NCI-H748 (cell line): ENCODE measurements around the gene MACF1.
"Not testable (repeated sequence)": the region's sequence is repeated elsewhere in the genome, so short reads cannot be mapped to it uniquely, and the experiment has no call there.

Experiments used
- DNase-seq: peaks from one replicate; lab custom pipeline; 2025; ENCODE audit not compliant: unreplicated experiment; lab: John Stamatoyannopoulos, UW

Gene MACF1, protein sequence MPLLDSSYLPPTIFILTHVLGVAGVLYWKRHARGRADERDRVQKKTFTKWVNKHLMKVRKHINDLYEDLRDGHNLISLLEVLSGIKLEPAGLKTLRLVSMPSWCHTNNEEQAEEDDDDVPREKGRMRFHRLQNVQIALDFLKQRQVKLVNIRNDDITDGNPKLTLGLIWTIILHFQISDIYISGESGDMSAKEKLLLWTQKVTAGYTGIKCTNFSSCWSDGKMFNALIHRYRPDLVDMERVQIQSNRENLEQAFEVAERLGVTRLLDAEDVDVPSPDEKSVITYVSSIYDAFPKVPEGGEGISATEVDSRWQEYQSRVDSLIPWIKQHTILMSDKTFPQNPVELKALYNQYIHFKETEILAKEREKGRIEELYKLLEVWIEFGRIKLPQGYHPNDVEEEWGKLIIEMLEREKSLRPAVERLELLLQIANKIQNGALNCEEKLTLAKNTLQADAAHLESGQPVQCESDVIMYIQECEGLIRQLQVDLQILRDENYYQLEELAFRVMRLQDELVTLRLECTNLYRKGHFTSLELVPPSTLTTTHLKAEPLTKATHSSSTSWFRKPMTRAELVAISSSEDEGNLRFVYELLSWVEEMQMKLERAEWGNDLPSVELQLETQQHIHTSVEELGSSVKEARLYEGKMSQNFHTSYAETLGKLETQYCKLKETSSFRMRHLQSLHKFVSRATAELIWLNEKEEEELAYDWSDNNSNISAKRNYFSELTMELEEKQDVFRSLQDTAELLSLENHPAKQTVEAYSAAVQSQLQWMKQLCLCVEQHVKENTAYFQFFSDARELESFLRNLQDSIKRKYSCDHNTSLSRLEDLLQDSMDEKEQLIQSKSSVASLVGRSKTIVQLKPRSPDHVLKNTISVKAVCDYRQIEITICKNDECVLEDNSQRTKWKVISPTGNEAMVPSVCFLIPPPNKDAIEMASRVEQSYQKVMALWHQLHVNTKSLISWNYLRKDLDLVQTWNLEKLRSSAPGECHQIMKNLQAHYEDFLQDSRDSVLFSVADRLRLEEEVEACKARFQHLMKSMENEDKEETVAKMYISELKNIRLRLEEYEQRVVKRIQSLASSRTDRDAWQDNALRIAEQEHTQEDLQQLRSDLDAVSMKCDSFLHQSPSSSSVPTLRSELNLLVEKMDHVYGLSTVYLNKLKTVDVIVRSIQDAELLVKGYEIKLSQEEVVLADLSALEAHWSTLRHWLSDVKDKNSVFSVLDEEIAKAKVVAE (N-terminal part only)

DNA sequence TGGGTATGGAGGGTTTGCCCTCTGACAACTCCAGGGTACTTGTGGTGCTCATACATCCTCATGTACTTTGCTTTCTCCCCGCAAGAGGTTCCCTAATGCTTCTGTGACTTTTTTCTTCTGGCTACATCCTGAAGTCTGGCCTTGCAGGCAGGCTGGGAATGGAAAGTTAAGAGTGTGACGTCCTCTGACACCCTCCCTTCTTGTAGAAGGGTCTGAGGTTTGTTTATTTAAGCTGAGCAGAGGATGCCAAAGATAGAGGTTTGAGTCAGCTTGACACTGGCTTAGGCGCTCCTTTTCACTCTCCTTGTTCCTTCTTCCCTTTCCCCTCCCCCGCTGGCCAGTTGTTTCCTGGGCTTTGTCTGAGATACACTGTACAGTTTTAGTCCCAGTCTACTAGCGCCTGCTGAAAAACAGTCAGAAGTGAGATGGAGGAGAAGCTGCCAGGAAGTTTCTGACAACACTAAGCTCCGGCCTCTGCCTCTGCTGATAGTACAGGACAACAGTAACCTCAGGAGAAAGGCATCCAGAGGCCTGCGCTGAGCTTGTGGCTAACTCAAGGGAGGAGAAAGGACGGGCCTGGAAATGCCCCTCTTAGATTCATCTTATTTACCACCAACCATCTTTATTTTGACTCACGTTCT, at the start of gene MACF1:
MACF1 (plus strand) TSS at position 255 of the 641 bp plus-strand sequence; CDS start at position 583, 328 bp downstream.
- no peak for DNase-seq

DNA sequence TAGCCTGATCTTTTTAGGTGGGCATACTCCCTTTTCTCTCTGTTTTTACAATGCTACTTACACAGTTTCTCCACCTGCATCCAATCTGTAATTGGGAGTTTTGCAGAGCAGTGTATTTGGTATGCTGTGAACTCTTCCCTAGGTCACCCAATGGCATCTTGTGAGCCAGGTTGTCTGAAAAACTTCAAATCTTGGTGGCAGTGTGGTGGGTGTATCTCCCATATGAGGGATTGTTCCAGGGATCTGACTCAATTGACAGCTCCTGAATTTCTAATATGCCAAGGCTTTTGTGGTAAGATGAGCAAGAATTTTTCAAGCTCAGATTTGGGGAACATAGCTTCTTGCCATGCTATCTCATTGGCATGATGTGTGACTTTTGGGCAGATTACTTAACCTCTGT, 47.2 kb upstream of the MACF1 start:
- DNase-seq: no peak

DNA sequence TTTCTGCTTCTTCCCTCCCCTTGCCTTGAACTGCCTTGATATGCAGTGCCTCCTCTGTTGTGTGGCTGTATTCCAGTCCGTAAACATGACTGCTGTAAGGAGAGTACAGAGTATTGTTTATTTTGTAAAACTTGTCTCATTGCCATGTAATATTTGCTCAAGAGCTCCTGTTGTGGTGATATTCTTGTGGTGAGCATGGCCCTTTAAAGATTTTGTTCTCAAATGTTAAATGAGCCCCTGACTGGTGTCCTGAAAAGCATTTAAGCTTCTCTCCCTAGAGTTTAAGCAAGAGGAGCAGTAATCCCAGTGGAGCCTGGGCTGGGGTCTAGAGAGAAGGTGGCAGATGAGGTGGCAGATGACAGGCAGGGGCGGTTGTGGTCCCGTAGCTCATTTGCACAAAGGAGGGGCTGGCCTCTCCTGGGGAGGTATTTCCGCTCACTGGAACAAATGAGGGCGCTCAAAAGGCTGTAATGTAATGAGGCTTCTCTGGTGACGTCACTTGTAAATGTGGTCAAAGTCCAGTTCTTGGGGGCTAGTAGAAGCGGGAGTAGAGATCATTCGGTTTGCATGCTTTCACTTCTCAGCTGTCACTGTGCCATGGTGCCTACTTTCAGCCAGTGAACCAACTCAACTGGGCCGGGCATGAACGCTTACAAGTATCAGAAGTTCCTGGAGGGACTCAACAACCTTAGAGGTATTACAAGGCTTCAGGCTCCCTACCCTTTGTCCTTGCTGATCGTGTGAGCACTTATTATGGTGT, 46.0 kb upstream of the MACF1 start:
- DNase-seq: no peak

DNA sequence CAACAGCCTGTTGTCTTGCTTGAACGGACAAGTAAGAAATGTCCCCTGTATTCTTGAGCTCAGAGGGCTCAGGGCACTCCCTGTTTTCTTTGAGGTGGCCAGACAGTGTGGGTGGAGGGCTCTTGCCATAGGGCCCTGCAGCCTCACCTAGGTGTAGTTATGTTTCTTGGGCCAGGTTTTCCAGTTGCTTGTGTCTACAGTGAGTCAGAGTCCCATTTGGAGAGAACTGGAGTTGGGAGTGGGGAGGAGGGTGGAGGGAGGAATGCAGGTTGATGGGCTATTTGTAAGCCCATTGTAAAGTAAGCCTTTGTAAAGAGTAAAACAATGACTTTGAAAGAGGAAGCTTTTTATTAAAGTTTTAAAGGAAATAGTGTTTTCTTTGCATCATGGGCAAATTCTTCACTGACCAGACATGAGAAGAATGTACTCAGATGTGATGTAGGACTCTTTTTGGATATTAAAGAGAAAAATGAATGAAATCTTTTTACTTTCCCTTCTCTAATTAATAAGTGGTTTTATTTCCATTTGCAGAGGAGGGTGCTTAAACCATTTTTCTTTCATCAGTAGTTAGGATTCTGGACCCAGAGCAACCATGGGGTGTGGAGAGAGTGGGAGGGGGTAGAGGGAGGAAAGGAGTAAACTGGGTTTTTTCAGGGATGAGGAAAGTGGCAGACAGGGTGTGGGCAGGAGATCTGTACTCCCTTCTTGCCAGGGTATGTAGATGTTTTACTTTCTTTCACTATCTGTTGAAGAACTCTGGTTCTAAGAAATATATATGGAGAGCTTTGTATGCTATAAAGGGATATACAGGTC, 45.1 kb upstream of the MACF1 start:
- no peak for DNase-seq

DNA sequence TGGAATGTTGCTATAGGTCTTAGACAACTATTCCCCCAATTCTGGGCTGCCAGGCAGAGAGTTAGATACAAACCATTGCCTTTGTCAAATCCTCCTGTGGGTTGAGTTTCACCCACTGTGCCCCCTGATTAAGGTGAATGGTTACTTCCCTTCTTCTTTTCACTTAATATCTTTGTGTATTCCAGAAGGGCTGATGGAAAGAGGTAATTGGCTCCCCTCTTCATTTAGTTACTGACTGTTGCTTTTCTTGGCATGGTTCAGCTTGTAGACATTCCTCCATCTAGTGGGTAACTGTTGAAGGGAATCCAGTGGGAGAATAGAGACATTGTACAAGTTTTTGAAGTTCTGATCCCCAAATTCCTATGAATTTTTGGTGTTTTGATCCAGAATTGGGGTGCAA, 43.8 kb upstream of the MACF1 start:
- DNase-seq: no peak

DNA sequence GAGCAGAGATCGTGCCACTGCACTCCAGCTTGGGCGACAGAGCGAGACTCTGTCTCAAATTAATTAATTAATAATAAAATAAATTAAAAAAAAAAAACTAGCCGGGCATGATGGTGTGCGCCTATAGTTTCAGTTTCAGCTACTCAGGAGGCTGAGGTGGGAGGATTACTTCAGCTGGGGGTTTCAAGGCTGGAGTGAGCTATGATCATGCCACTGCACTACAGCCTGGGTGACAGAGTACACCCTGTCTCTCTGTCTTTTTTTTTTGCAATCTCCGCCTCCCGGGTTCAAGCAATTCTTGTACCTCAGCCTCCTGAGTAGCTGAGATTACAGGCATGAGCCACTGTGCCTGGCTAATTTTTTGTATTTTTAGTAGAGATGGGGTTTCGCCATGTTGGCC, 42.7 kb upstream of the MACF1 start:
- not testable (repeated sequence) for DNase-seq

DNA sequence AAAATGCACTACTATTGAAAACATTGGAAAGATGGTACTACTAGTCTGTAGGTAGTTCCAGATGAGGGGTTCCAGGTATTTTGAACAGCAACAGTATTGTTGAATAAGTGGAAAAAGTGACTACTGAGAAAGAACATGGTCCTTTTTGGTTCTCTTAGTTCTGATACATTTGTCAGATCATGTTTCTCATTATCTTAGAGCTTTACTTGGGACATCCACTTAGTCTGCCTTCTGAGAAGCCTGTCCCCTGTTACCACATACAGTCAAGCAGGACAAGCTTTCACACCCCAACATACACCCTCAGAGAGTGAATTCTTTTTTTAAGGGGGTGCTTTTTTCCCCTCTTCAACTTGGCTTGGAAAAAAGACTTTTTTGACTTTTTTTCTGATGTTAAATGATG, 41.0 kb upstream of the MACF1 start:
- no peak for DNase-seq

DNA sequence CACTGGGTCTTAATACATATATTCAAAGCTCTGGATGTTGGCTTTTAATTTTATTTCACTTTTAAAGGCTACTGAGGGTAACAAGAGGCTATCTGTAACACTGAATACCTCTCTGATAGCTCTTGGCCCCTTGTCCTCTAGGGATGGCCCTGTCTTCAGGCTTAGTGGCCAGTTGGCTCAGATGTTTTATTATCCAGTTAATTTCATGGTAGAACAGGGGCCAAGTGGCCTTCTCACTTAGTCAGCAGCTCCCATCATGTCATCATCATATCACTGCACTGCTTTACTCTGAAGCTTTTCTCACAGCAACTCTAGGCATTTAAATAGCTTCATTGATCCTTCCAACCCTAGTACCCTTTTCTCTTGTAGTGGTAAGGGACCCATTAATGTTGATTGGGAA, 40.2 kb upstream of the MACF1 start:
- no peak for DNase-seq

DNA sequence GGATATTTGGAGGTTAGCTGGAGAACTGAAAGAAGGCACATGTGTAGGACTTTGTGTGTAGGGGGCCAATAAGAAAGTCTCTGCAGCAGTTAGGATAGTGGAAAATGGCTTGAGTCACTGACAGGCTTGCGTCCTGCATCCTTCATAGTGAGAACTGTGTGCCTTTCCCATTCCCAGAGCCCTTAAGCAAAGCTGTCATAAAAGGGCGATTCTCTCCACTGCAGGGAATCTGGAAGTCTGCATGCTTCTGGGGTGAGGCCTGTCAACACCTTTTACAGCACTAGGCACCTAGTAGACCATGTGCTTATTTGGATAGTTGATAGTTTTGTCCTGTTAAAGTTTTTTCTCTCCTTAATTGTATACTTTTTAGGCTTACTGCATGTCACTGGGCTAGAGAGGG, 39.4 kb upstream of the MACF1 start:
- no peak for DNase-seq

DNA sequence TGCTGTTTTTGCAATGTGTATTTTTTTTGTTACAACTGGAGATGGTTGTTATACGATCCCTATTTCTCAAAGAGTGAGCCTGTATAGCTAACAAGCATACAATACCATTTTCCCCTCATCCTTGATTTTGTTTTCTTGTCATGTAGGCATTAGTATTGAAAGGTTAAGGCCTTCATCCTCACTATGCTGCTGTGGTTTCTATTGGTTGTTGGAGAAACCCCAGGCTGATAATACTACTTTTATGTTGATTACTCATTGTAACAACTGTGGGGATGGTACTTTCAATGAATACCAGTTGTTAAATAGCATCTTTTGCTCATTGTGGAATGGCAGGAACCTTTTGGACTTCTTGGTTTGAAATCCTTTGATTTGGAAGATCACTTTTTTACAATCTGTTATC, 39.0 kb upstream of the MACF1 start:
- DNase-seq: no peak

DNA sequence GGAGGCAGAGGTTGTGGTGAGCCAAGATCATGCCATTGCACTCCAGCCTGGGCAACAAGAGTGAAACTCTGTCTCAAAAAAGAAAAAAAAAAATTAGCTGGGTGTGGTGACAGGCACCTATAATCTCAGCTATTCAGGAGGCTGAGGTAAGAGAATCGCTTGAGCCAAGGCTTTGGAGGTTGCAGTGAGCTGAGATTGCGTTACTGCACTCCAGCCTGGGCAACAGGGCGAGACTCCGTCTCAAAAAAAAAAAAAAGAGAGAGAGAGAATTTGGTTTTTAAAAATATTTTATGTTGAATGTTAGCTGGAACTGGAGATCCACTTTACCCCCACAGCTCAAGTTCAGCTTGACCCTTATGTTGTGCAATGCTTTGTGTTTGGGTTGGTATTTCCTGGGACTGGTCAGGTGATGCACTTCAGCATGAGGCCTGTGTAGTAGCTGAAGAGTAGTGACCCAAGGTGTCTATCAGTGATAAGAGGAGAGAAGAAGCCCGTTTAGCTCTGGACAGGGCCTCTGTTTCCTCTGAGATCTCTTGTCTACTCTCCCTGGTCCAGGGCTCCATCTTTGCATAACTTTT, 36.8 kb upstream of the MACF1 start:
- no peak for DNase-seq

DNA sequence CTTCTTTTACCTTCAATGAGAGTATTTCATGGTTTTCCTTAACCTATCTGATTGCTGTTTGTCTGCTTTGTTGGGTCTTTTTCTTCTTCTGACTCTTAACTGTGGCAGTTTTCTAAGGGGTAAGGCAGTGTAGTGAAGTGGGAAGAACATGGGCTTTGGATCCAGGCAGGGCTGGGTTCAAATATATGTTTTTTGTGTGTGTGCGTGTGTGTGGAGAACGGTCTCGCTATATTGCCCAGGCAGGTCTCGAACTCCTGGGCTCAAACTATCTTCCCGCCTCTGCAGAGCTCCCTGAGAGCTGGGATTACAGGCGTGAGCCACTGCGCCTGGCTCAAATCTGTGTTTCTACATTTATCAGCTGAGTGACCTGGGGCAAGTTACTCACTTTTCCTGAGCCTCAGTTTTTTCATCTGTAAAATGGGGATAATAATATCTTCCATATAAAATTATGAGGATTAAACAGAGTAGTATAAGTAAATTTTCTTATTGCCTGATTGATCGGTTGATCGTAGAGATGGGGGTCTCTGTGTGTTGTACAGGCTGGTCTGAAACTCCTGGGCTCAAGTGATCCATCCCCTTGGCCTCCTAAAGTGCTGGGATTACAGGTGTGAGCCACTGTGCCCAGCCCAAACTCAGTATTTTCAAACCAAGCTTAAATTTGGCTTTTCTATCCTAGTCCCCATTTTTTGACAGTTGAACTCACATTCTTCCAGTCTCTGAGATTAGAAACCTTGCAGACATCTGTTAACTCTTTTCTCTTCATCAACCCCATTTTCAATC, 36.0 kb upstream of the MACF1 start:
- DNase-seq: no peak

DNA sequence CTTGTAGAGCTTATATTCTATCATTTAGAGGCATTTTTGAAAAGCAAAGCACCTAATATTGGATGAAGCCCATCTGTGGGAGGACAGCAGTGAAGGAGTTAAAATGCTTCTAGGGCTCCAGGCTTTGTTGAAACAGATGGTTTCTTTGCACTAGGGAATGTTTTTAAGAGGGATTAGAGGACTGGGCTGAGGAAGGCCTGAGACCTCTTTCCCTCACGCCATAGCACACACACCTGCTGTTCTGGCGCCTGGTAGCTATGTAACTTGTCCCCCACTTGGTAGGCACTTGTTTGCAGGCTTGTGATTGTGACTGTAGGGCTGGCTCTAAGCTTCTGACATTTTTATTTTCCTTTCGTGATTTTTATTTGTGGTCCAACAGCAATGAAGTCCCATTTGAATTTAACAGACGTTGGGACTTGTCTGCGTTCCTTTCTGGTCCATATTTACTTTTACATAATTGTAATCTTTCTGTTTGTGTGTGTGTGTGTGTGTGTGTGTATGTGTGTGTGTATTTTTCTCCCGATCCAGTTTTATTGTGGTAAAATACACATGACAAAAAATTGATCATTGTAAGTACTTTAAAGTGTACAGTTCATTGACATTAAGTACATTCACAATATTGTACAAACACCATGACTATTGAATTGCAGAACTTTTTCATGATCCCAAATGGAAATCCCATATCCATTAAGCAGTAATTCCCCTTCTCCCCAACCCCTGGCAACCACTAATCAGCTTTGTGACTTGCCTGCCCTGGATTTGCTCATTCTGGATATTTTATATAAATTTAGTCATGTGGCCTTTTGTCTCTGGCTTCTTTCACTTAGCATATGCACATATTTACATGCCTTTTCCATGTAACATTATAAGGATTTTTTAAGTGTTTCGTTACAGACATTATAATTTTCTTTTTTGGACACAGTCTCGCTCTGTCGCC, 33.5 kb upstream of the MACF1 start:
- DNase-seq: peak; percentile 98

DNA sequence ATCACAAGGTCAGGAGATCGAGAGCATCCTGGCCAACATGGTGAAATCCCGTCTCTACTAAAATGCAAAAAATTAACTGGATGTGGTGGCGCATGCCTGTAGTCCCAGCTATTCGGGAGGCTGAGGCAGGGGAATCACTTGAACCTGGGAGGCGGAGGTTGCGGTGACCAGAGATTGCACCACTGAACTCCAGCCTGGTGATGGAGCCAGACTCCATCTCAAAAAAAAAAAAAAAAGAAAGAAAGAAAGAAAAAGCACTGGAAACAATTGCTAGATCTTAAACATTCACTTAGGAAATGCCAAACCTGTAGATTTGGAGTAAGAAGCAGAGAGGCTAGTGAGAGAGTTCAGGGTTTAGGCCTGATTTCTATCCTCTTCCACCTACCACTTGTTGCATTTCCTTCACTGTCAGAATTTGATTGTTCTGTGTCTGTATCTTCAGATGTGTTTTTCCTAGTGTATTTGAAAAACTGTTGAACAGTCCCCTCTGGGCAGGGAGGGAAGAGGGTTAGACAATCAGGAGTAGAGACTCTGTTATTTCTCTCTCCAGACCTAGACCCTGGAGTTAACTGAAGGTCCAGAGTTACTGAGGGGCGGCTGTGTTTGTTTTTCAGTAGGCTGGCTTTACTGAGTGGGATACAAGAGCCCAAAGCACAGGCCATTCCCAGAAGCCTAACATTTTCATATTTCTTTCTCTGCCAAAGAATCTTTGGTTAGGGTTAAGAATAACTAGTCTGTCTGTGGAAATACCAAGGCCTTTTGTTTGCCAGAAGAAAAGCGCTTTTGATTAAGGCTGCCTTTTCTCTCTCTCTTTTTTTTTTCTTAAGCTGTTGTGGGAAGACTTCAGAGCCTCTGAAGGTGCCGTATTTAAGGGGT, 31.1 kb upstream of the MACF1 start:
- DNase-seq: no peak

DNA sequence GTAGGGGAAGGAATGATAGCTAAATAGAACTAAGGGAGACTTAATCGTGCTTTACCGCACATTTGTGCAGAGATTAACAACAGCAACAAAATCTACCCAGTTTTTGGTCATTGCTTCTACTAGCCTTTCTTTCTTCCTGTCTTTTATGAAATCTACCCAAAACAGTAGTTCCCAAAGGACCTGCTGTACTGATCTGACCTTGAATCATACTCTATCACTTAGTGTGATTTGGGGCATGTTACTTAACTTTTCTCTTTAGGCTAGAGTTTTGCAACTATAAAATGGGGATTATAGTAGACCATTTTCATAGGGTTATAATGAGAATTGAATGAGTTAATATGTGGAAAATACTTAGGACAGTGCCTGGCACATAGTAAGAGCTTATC, 30.5 kb upstream of the MACF1 start:
- DNase-seq: no peak

DNA sequence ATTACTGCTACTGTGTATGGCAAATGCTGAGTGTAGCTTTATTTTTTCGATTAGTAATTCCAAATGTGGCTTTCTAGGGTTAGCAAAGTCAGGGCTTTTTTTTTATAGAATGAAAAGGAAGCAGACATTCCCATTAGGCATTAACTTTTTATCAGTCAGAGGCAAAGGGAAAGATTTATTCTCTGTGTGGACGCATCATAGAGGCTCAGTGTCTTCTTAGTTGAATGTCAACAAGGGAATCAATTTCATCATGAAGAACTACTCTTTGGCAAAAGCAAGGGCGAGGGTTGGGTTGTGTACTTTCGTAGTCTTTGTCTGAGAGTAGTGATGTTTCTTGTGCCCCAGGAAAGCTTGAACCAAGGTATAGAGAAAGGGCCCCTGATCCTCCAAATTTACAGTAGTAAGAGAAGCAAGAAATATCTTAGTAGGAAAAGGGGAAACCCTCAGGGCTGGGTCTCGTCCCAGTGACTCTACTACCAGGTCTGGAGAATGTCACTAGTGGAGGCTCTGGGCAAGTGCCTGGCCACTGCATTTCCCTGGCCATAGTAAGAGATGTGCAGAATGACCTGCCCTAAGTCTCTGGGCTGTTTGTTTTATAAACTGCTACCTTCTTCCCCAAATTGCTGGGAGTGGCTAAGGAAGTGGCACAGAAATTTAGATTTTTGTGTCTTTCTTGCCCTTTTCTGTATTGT, 30.0 kb upstream of the MACF1 start:
- no peak for DNase-seq
